ENCODE measurements around the gene ZFYVE28. TPM values are rescaled to one million over a fixed set of nuclear protein-coding genes. Genes with fewer than 3 reads are reported as not detected.

The ZFYVE28 gene
- total RNA-seq, 4 donors from 2014 or later = 20.6 to 153 (median 63.2) TPM

DNA sequence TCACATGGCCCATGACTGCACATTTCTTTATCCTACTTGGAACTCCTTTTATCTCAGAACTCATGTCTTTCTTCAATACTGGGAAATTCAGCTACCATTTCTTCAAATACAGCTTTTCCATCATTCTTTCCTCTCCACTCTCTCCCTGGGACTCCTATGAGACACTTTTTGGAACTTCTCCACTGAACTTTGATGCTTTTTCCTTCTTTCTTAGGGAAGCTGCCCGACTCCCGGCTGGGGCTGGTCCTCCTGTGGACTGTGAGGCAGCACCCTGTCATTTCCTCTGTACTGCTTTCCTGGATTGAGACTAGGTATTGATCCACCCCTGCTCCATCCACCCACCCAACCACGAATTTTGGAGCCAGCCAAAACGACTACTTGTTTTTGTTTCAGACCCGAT is 40.0 kb downstream of the ZFYVE28 start:
- H3K4me1 ChIP-seq = no peaks in the 10 kb centered on the region
- DNase-seq = no peak
- no peaks in the 10 kb centered on the region for H3K9me3 ChIP-seq
- no peak overlapping the region for H3K27ac ChIP-seq
- TF ChIP-seq, protein P1, sequence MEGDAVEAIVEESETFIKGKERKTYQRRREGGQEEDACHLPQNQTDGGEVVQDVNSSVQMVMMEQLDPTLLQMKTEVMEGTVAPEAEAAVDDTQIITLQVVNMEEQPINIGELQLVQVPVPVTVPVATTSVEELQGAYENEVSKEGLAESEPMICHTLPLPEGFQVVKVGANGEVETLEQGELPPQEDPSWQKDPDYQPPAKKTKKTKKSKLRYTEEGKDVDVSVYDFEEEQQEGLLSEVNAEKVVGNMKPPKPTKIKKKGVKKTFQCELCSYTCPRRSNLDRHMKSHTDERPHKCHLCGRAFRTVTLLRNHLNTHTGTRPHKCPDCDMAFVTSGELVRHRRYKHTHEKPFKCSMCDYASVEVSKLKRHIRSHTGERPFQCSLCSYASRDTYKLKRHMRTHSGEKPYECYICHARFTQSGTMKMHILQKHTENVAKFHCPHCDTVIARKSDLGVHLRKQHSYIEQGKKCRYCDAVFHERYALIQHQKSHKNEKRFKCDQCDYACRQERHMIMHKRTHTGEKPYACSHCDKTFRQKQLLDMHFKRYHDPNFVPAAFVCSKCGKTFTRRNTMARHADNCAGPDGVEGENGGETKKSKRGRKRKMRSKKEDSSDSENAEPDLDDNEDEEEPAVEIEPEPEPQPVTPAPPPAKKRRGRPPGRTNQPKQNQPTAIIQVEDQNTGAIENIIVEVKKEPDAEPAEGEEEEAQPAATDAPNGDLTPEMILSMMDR (IDR thresholded peaks at IDR 0.05) = no peak
- TF ChIP-seq POLR2A (IDR thresholded peaks at IDR 0.05) = no peak
- no peaks in the 10 kb centered on the region for H3K36me3 ChIP-seq
- H3K27me3 ChIP-seq = no peaks in the 10 kb centered on the region
- no peak overlapping the region for H3K4me3 ChIP-seq

DNA sequence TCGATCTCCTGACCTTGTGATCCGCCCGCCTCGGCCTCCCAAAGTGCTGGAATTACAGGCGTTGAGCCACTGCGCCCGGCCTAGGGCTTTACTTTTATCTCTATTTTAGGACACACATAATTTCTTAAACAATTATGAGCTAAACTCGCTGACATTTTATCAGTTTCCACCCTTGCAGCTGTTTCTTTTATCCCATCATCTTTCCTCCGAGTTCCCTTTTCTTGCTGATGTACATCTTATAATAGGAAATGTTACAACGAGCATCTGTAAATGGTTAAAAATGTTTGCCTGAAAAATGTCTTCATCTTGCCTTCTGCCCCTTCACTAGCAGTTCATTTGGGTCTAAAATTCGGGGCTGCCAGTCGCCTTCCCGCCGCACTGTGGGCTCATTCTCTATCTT is 41.2 kb downstream of the ZFYVE28 start:
- H3K36me3 ChIP-seq = no peaks in the 10 kb centered on the region
- TF ChIP-seq POLR2A (IDR thresholded peaks at IDR 0.05) = no peak
- TF ChIP-seq, protein P1 (IDR thresholded peaks at IDR 0.05) = no peak
- H3K4me3 ChIP-seq = no peak overlapping the region
- DNase-seq = no peak
- H3K27ac ChIP-seq = no peak overlapping the region
- H3K27me3 ChIP-seq = no peaks in the 10 kb centered on the region
- no peaks in the 10 kb centered on the region for H3K4me1 ChIP-seq
- H3K9me3 ChIP-seq = no peaks in the 10 kb centered on the region

DNA sequence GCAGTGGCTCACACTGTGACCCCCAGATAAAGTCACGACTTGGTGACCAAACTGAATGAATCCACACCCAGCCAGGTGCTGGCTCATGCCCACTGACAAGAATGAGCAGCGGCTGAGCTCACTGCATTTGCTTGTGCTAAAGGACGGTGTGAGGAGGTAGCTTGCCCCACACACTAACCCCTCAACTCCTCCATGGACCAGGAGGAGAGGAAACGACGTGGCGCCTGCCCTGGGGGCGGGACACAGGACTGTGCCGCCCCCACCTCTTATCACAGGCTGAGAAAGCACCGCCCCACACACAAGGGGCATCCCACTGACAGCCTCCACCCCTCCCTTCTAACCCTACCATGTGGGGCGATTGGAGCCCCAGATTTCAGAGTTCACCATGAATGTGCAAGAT is 43.0 kb downstream of the ZFYVE28 start:
- DNase-seq = no peak
- Histone ChIP-seq H3K4me1 (no peaks in the 10 kb centered on the region), H3K27me3 (no peaks in the 10 kb centered on the region), H3K4me3 (no peak overlapping the region), H3K27ac (no peak overlapping the region), H3K36me3 (no peaks in the 10 kb centered on the region), H3K9me3 (no peaks in the 10 kb centered on the region)
- TF ChIP-seq, protein P1 (IDR thresholded peaks at IDR 0.05) = no peak
- no peak for TF ChIP-seq POLR2A (IDR thresholded peaks at IDR 0.05)

DNA sequence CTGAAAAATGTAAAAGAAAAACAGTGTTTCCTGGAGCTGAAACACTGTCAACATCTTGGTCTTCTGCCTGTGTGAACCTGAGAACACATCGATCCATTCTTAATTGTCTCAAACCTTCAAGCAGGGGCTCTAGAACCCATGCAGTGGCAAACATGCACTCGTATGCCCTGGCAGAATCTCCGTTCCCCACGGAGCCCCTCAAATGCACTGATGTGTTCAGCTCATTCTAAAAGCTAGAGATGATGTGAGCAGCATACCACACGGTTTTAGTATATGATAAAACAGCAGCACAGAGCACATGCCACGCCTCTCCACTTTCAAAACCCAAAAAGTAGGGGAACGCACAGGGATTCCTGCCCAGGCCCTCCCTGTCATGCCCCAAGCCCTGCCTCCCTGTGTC is 44.9 kb downstream of the ZFYVE28 start:
- Histone ChIP-seq H3K9me3 (no peaks in the 10 kb centered on the region), H3K27ac (no peak overlapping the region), H3K36me3 (no peaks in the 10 kb centered on the region), H3K4me3 (no peak overlapping the region), H3K27me3 (no peaks in the 10 kb centered on the region), H3K4me1 (no peaks in the 10 kb centered on the region)
- no peak for DNase-seq
- TF ChIP-seq, protein P1 (IDR thresholded peaks at IDR 0.05) = no peak
- TF ChIP-seq POLR2A (IDR thresholded peaks at IDR 0.05) = no peak

DNA sequence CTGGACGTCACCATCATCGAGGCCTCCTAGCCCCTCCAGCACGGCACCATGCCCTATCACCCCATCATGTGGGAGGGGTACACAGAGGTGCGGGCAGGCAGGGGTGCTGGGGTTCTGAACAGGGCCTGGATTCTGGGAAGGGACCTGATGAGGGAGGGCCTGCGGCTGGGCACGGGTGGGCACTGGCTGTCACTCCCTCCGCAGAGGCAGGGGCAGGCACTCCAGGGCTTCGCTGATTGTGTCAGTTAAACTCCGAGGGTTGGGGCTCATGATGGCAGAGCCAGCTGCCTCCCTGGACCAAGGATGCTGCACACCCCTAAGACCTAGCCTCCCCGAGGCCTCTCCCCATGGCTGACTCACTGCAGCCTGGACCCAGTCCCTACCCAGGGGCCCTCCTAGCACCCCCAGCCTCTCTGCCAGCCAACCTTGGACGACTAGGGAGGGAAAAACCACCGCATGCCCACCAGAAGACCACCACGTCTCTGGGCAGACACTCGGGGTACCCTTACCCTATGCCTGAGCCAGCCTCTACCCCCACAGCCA is 45.9 kb downstream of the ZFYVE28 start:
- Histone ChIP-seq H3K36me3 (no peaks in the 10 kb centered on the region), H3K27me3 (no peaks in the 10 kb centered on the region), H3K4me3 (no peak overlapping the region), H3K4me1 (no peaks in the 10 kb centered on the region), H3K27ac (no peak overlapping the region), H3K9me3 (no peaks in the 10 kb centered on the region)
- DNase-seq = no peak
- TF ChIP-seq, protein P1 (IDR thresholded peaks at IDR 0.05) = no peak
- no peak for TF ChIP-seq POLR2A (IDR thresholded peaks at IDR 0.05)

All from Peyer's patch (tissue), 4 donors.